ENCODE measurements around the gene AGXT.

Gene AGXT

GRCh38 chr2:240896871-240897692 is 28.5 kb downstream of the AGXT start:
- no peak for DNase-seq (ENCODE audit: low read depth in 4 of 4, low spot score in 1 of 4)

GRCh38 chr2:240898108-240898730 is 29.6 kb downstream of the AGXT start:
- DNase-seq (ENCODE audit: low read depth in 4 of 4, low spot score in 1 of 4), result no peak

- DNase-seq (ENCODE audit: low read depth in 4 of 4, low spot score in 1 of 4), result no peak
Observed at GRCh38 chr2:240898731-240899467, 30.3 kb downstream of the AGXT start.

GRCh38 chr2:240899468-240899865 is 30.8 kb downstream of the AGXT start:
- DNase-seq (ENCODE audit: low read depth in 4 of 4, low spot score in 1 of 4), result no peak

GRCh38 chr2:240900141-240900860 is 31.7 kb downstream of the AGXT start:
- no peak for DNase-seq (ENCODE audit: low read depth in 4 of 4, low spot score in 1 of 4)

GRCh38 chr2:240901986-240902614 is 33.5 kb downstream of the AGXT start:
- no peak for DNase-seq (ENCODE audit: low read depth in 4 of 4, low spot score in 1 of 4)

- DNase-seq (ENCODE audit: low read depth in 4 of 4, low spot score in 1 of 4), result no peak
Observed at GRCh38 chr2:240902615-240903041, 34.0 kb downstream of the AGXT start.

- no peak for DNase-seq (ENCODE audit: low read depth in 4 of 4, low spot score in 1 of 4)
Observed at GRCh38 chr2:240903191-240904060, 34.8 kb downstream of the AGXT start.

GRCh38 chr2:240904216-240905175 is 35.9 kb downstream of the AGXT start:
- no peak for DNase-seq (ENCODE audit: low read depth in 4 of 4, low spot score in 1 of 4)

GRCh38 chr2:240905176-240905781 is 36.7 kb downstream of the AGXT start:
- no peak for DNase-seq (ENCODE audit: low read depth in 4 of 4, low spot score in 1 of 4)

- no peak for DNase-seq (ENCODE audit: low read depth in 4 of 4, low spot score in 1 of 4)
Observed at GRCh38 chr2:240906141-240906910, 37.7 kb downstream of the AGXT start, which contains the start of gene CROCC2. CROCC2 (plus strand) TSS chr2:240906336; CDS start chr2:240906514, 178 bp downstream.

- no peak for DNase-seq (ENCODE audit: low read depth in 4 of 4, low spot score in 1 of 4)
Observed at GRCh38 chr2:240906911-240907590, 38.4 kb downstream of the AGXT start.

GRCh38 chr2:240909216-240909974 is 40.8 kb downstream of the AGXT start:
- DNase-seq (ENCODE audit: low read depth in 4 of 4, low spot score in 1 of 4), result no peak

GRCh38 chr2:240911641-240912265 is 43.1 kb downstream of the AGXT start:
- DNase-seq (ENCODE audit: low read depth in 4 of 4, low spot score in 1 of 4), result no peak

Data from stimulated activated CD4-positive, alpha-beta T cell treated with anti-CD3 and anti-CD28 coated beads, Interleukin-1b, Interleukin-23, amount 100 ng/mL, for 24 hours (primary cell).